Right renal pelvis (tissue), 4 donors: ENCODE data around the gene HOXC13. TPM values are rescaled to one million over a fixed set of nuclear protein-coding genes. Genes with fewer than 3 reads are reported as not detected.

Experiments
- DNase-seq, 4 donors: peaks; one replicate each; pipeline ENCODE4 v3.0.0-alpha.2; 2013; ENCODE audit warnings: low read depth in 4 of 4, low spot score in 3 of 4, missing footprints in 1 of 4
- polyA plus RNA-seq, 4 donors: library from polyadenylated mRNA; unstranded; fragments of 120-200 nt; gene quantifications; one replicate each; pipeline ENCODE4 v1.2.1, GENCODE V29; 2013; ENCODE audit not compliant: insufficient read length in 4 of 4

Gene HOXC13
- polyA plus RNA-seq, 4 donors, result not detected

GRCh38 chr12:53953831-53954693, 15.4 kb downstream of the HOXC13 start:
- no peak for DNase-seq

GRCh38 chr12:53954694-53955035, 16.0 kb downstream of the HOXC13 start, which contains the start of gene HOXC12:
HOXC12 (plus strand) TSS chr12:53954903; CDS start chr12:53954930, 27 bp downstream.
- DNase-seq, result no peak

- DNase-seq, result no peak
Measured at GRCh38 chr12:53955036-53955775, 16.6 kb downstream of the HOXC13 start.

DNA sequence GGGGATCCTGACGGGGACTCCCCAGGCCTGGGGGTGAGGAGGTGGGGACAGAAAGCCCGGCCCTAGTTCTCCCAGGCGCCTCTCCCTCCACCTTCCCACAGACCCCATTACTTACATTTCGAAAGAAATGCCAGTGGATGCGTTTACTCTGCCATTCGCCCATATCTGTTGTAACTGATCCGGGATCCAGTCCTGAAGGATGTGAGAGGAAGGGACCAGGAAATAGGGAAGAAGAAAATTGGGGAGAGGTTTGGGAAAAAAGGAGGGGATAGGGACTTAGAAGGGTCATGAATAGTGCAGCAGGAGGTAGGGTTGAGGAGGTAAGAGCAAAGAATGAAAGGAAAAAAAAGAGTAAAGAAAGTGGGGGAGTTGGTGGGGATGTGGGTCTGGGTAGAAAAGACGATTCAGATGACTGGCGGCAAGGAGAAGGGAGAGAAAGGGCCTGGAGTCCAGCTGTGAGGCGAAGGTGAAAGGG, 17.2 kb downstream of the HOXC13 start:
- DNase-seq, result no peak

GRCh38 chr12:53956251-53956887, 17.7 kb downstream of the HOXC13 start:
- DNase-seq, result no peak

DNA sequence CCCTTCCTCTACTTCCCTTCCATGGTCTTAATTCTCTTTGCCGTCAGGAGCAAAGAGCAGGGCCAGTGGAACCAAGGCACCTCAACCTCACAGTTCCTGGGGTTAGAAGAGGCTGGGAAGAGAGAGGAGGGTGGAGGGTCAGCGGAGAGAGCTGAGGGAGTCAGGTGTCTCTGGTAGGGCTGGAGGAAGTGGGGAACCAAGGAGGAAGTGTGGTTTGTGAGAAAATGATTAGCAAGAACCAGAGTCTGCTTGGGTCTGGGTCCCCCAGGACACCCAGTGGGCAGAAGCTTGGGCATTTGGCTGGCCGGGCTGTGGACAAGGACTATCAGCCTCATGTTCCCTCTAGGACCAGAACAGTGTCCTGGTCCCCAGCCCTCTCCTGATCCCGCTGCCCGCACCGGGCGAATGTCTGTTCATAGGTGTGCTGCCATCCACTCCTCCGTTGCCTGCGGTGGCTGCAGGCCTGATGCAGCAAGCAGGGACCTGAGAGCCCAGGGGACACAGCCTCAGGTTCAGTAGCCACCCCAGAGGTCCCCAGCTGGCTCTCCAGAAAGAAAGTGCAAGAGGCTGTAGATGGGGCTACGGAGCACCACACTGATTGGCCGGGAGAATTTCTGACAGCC, 18.4 kb downstream of the HOXC13 start:
- DNase-seq, result no peak

DNA sequence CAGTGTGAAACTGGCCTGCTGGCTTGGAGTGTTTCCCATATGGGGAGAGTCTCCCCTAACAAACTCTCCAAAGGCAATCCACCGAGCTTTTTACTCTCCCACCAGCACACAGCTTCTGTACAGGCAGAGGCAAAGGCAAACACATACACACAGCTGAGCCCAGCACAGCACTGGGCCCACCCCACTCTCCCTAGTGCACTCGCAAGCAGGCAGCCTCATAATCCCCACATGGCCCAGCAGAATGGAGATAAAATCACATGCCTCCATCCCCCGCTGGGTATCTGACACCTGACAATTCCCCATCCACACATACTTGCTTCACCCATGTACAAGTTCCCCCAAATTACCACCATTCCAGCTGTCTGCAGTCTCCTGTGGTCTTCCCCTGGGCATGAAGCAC, 19.5 kb downstream of the HOXC13 start:
- DNase-seq, result no peak

DNA sequence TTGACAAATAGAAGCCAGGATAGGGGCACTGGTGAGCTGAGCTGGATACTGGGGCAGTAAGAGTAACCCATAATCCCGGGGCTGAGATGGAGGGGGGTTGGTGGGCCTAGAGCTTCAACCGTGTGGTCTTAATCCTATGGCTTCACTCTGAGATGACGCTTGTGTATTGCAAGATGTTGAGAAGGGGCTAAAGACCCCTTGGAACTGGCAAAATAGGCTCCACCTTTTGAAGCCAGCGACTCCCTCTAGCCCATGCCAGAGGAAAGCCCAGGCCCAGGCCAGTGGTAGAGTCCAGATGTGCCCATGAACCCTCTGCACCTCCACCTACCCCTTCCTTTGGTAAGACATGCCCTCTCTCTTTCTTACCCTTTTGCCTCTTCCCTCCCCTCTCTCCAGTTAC, 20.7 kb downstream of the HOXC13 start:
- no peak for DNase-seq

GRCh38 chr12:53960187-53961024, 21.8 kb downstream of the HOXC13 start:
- DNase-seq, result no peak

DNA sequence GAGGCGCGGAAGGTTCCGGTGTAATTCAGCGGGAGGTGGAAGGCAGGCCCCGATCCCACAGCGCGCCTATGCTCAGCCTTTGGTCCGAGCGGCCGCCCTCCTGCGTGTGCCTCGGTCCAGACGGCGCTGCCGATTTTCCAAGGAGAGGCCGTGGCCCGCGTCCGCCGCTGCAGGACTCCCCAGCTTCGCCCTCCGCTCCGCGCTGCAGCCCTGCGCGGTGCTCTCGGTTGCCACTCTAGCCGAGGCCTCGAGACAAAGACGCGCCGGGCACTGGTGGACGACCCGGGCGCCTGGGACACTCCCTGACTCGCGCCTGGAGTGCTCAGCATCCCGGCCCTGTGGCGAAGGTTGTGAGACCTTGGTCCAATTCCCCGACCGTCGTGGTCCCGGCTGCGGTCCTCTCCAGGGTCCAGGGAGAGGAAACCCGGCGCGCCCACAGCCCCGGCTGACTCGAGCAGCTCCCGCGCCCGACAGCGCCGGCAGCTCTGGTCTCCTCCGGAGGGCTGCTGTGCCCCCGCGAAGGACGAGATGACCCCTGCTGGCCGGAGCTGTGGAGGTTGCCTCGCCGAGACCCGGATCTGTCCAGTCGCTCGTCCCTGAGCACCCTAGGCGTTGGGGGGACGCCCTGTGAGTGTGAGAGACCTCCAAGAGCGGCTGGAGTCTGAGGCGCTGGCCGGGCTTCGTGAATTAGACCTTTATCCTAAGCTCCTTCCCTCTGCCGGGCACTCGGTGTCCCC, 22.6 kb downstream of the HOXC13 start:
- DNase-seq, result no peak

DNA sequence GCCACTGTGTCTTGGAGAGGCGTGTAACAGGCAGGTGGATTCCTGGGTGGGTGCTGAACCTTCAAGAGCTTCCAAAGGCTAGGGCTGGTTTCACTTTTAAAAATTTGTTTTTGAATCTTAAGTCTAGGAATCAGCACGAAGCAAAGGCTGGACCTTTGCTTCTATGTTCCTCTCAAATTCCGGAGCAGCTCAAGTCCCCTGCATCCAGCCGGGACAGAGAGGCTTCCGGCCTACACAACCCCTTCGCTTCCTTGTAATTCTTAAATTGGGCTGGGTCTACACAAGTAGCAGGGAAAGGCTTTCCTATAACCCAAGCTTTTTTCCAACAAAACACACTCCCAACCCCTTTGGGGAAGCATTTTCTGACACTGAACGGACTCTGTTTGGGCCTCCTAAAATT, 24.4 kb downstream of the HOXC13 start:
- no peak for DNase-seq

- no peak for DNase-seq
Measured at GRCh38 chr12:53963434-53964314, 25.0 kb downstream of the HOXC13 start.

GRCh38 chr12:53964315-53964713, 25.7 kb downstream of the HOXC13 start:
- DNase-seq, result no peak

DNA sequence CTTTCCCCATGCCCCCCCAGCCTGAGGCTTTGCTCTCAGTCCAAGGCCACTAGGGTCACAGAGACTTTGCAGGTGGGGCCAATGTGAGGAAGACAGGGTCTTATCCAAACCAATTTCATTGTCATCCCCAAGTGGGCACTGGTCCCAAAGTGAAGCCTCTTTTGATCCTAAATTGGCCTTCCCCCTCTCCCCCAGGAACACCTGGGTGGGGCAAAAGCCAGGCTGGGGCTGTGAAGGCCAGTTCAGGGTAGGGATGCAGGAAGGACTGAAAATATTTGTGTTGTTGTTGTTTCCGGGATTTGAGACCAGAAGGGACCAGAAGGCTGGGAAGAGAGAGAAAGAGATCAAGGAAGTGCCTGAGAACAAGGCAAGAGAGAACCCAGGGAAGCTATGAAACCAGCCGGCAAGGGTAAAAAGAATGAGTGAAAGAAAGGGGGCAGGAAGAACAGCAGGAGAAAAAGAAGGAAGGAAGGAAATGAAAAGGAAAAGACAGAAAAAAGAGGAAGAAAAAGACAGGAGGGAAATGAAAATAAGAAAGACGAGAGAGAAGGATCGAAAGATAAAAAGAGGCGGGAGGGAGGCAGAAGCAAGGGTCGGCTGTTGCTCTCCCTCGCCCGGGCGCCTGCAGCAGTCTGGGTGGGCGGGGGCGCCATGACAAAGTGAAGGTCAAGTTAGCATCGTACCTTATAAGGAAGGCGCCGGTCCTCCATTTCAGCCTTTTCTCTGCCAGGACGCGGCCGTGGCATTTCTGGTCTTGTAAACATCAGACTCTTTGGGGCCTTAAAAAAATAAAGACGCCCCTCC, 26.9 kb downstream of the HOXC13 start:
- no peak for DNase-seq

DNA sequence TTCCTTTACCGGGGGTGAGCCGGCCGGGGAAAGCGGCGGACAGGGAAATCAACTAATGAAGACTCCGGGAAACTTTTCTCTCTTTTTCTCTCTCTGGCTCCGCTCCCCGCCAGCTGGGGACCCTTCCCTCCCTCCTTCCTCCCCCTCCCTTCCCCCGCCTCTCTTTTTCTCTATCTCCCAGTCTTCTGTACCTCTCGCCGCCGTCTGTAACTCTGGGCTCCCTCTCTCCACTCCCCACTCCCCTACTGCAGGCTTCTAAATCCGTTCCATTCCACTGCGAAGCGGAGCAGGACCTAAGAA, 27.4 kb downstream of the HOXC13 start:
- no peak for DNase-seq

- DNase-seq, result no peak
Measured at GRCh38 chr12:53966385-53967133, 27.9 kb downstream of the HOXC13 start.

DNA sequence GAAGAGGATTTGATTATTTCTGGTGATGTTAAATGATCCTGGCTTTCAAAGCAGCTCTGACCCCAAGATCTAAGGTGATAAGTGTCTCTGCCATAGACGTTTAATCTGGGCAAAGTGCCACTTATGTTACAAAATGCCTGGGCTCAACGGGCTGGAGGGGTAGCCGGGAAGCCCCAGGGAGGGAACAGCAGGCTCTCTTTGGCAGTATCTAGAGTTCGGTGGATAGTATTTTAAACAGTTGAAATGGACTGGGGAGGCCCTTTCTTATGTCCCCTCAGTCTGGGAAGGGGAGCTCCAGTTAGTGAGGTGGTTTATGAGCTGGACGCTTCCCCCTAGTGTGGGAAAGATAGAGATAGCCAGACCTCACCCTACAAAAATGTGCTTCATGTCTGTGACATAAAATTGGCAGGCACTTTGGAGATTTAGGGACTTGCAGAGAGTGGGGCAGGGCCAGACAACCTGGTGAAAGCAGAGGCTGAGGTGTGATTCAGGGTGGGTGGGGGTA, 28.8 kb downstream of the HOXC13 start:
- no peak for DNase-seq
